Esophagus (tissue), 2 donors: Measurements from ENCODE around the gene TARBP2. TPM values are rescaled to one million over a fixed set of nuclear protein-coding genes. Genes with fewer than 3 reads are reported as not detected.

Experiments
- H3K27ac ChIP-seq, 2 donors: one replicate each; pipeline ENCODE4 v1.5.1; 2013; ENCODE audit warnings: low read depth in 2 of 2, mild to moderate bottlenecking in 2 of 2, inconsistent platforms in 1 of 2, low read length in 1 of 2, moderate library complexity in 1 of 2
- H3K27me3 ChIP-seq, 2 donors: one replicate each; pipeline ENCODE4 v1.6.1; 2013; ENCODE audit warnings: low read length in 2 of 2, control low read depth in 1 of 2, mild to moderate bottlenecking in 1 of 2; ENCODE audit not compliant: insufficient read depth in 2 of 2, control insufficient read depth in 1 of 2
- H3K36me3 ChIP-seq, 2 donors: one replicate each; pipeline ENCODE4 v1.6.1; 2013; ENCODE audit warnings: low read length in 1 of 2; ENCODE audit not compliant: control insufficient read depth in 2 of 2, insufficient read depth in 2 of 2
- H3K4me1 ChIP-seq, 2 donors: one replicate each; pipeline ENCODE4 v1.6.1; 2013; ENCODE audit warnings: low read length in 1 of 2; ENCODE audit not compliant: control insufficient read depth in 2 of 2, insufficient read depth in 2 of 2
- H3K4me3 ChIP-seq, 2 donors: one replicate each; pipeline ENCODE4 v1.5.1; 2013; ENCODE audit warnings: low read length in 2 of 2, mild to moderate bottlenecking in 2 of 2, low read depth in 1 of 2, moderate library complexity in 1 of 2
- H3K9me3 ChIP-seq, 2 donors: one replicate each; pipeline ENCODE4 v1.6.1; 2013; ENCODE audit warnings: mild to moderate bottlenecking in 2 of 2, low read depth in 1 of 2, low read length in 1 of 2, moderate library complexity in 1 of 2; ENCODE audit not compliant: control insufficient read depth in 2 of 2, insufficient read depth in 1 of 2
- WGBS, 2 donors: extraction: QIAGEN DNeasy Blood & Tissue Kit; methylation state at CpG; one replicate each; pipeline ENCODE4 v1.1.7; 2013; 5-methylcytosine and 5-hydroxymethylcytosine counted together
- polyA plus RNA-seq, 2 donors: library from polyadenylated mRNA; stranded (reverse); fragments of 200-250 nt; gene quantifications; one replicate each; pipeline ENCODE4 v1.2.3, GENCODE V29; 2013
- donor health status: healthy with polysubstance abuse.
- donor health status: Bipolar disorder and iron deficiency.

The TARBP2 gene, protein sequence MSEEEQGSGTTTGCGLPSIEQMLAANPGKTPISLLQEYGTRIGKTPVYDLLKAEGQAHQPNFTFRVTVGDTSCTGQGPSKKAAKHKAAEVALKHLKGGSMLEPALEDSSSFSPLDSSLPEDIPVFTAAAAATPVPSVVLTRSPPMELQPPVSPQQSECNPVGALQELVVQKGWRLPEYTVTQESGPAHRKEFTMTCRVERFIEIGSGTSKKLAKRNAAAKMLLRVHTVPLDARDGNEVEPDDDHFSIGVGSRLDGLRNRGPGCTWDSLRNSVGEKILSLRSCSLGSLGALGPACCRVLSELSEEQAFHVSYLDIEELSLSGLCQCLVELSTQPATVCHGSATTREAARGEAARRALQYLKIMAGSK
- polyA plus RNA-seq = 10 to 100 TPM; 20.1 to 24.8 TPM

DNA sequence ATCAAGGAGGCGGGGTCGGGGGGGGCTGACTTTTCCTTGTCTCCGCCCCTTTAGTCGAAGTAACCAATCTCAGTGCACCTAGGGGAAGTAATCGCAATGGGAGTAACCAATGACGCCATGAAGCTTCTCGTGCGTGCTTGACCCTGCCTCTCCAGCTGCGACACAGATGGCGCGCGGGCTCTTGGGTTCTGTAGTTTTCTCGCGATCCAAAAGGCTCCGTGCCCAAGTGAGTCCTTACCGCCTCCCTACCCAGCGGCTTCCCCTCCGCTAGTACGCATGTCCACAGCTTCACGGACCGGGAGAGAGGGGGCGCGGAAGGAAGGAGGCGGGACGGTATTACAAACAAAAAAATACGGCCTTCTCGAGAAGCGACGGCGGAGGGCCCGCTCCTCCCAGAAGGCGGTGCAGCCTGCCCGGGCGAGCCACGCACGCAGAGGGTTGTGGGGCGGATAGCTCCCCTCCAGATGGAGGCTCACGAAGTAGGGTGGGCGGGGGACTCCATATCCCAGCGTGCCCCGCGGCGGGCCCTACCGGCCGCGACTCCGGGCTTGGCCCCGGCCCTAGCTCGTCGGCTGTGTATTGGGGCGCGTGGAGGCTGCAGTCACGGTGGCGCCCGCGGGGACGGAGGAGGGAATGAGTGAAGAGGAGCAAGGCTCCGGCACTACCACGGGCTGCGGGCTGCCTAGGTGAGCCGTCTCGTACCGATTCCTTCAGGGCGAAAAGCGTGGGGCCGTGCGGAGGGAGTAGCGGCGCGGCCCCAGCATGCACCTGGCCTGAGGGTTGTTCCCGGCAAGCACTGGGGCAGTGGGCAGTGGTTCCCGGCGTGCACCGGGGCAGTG lies at the start of gene TARBP2:
Gene TARBP2 (plus strand): TSS at position 508 of the 839 bp plus-strand sequence. CDS start 126 bp downstream, at position 634.
- H3K27me3 ChIP-seq = no peaks in the 10 kb centered on the region
- peak within 1 kb of the TSS; percentile 97 to 100 for H3K27ac ChIP-seq
- peaks cover 0 to 17% of the 10 kb centered on the region in 2 donors for H3K4me1 ChIP-seq
- 0% methylated on average over 69 to 74 of the region's 74 CpGs for WGBS, 2 donors
- H3K36me3 ChIP-seq = peaks cover 4 to 16% of the 10 kb centered on the region in 2 donors
- no peaks in the 10 kb centered on the region for H3K9me3 ChIP-seq
- H3K4me3 ChIP-seq = peak within 1 kb of the TSS; percentile 70 to 81

DNA sequence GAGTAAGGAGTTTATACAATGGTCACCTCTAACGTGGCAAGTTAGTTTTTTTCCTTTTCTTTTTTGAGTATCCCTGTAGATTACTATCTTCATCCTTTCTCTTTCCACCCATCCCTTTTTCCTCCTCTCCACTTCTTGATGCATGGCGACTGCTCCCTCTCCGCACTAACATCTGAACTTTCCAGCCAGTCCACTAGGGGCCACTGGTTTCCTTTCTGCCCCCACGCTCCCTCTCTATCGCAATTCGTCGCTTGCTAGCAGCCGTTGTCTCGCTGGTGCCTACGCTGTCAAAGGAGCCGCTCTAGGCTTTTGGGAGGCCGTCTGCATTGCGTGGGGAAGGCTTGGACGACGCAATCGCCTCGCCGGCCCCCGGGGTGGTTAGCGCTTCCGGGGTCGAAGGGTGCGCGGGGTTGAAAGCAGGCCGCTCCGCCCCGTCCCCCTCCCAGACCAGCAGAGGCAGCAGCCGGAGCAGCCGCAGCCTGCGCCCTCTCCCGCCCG lies 49.4 kb upstream of the TARBP2 start, which contains the start of gene PCBP2:
Gene PCBP2 (plus strand): TSS at position 442 of the 498 bp plus-strand sequence. CDS start 2,699 bp downstream, outside the sequence.
- H3K4me1 ChIP-seq = peaks cover 0 to 3% of the 10 kb centered on the region in 2 donors
- peaks cover 2 to 13% of the 10 kb centered on the region in 2 donors for H3K36me3 ChIP-seq
- H3K27me3 ChIP-seq = no peaks in the 10 kb centered on the region
- H3K4me3 ChIP-seq = peak within 1 kb of the TSS; percentile 81 to 85
- no peaks in the 10 kb centered on the region for H3K9me3 ChIP-seq
- 0% methylated on average over 24 to 31 of the region's 32 CpGs for WGBS, 2 donors
- H3K27ac ChIP-seq = peak within 1 kb of the TSS; percentile 97 to 99

DNA sequence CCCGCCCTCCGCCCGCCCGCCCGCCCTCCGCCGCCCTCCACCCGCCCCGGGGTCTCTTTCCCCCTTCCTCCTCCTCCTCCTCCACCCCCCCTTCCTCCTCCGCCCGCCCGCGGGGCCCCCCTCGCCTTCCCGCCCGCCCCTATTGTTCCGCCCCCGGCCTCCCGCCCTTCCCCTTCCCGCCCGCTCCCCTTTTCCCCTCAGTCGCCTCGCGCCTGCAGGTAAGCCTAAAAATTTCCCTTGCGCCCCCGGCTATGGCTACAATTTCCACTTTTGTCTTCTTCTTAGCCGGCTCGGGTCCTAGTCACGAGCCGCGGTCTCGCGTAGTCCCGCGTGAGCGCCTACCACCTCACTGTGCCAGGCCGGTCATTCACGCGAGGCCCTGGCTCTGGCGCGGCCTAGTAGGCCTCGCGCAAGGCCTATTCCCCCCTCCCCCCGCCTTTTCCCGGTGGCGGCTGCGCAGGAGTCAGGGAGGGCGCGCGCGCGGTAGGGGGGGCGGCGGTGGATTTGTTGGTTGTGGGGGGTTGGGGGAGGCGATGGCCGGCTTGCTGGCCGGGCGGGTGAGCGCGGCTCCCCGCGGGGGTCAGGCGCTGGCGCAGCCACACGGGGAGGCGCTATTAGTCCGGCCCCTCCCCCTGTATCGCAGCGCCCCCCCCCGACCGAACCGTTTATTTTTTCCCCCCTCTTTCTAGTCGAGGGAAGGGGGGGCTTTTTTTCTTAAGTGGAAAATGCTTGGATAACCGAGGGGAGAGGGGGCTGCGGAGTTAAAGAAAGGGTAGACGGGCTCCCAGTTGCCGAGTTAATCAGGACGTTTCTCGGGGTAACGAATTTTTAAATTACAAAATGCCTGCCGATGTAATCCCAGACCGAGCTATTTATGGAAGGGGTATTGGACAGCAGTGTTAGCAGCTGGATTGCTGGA lies 48.7 kb upstream of the TARBP2 start:
- Histone ChIP-seq H3K27ac (peak overlapping the region; percentile 97 to 99), H3K4me1 (peaks cover 0 to 3% of the 10 kb centered on the region in 2 donors), H3K27me3 (no peaks in the 10 kb centered on the region), H3K9me3 (no peaks in the 10 kb centered on the region), H3K36me3 (peaks cover 8 to 16% of the 10 kb centered on the region in 2 donors), H3K4me3 (peak overlapping the region; percentile 81 to 85)
- WGBS, 2 donors = 1% methylated on average over 43 to 69 of the region's 82 CpGs

DNA sequence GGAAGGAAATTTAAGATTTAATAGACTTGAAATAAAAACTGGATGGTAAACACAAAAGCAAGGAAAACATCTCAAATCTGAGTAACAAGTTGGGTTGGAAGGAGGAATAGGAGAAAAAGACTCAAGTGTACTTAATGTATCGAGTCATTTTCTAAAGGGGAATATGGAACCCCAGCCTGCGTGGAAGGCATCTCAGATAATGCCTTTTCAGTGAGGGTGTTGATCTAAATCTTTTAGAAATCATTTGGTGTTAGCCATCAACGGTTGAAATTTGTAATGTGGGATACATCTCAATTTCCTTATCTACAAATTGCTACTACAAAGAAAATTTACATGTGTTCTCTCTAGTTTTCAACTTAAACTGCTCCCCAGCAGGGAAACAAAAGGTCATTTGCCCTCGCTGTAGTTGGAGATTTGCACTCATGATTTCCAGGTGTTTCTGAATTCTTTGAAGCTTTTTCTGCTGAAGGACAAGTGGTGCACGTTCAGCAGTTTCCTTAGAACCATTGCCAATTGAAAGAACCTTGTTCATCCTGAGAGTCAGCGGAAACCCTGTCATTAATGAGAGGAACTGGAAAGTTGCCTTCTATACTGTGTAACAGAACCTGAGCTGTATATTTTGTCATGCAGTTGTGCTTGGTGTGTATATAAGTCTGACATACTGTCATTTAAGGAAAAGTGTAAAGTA lies 47.0 kb upstream of the TARBP2 start:
- Histone ChIP-seq H3K36me3 (peaks cover 8 to 23% of the 10 kb centered on the region in 2 donors), H3K9me3 (no peaks in the 10 kb centered on the region), H3K4me3 (peak overlapping the region in 1 of 2 donors; percentile 85), H3K27ac (no peak overlapping the region), H3K27me3 (no peaks in the 10 kb centered on the region), H3K4me1 (peaks cover 0 to 3% of the 10 kb centered on the region in 2 donors)
- WGBS, 2 donors = 17 to 19% methylated on average over 6 of the region's 6 CpGs

DNA sequence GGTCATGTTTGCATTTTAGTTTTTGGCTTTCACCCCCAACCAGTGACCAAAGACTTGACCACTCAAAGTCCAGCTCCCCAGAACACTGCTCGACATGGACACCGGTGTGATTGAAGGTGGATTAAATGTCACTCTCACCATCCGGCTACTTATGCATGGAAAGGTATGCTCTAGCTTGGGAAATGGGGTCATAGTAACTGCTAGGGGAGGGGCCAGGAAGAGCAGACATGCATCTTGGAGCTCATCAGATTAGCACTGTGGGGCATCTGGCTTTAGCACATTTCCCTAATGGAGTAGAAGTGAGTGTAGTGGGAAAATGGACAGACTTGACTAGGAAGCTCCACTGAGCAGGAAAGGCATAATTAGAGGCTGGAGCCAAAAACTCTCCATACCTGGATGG lies 46.4 kb upstream of the TARBP2 start:
- WGBS, 2 donors = 53 to 65% methylated on average over 3 of the region's 3 CpGs
- H3K27ac ChIP-seq = no peak overlapping the region
- peak overlapping the region in 1 of 2 donors; percentile 11 for H3K4me3 ChIP-seq
- H3K9me3 ChIP-seq = no peaks in the 10 kb centered on the region
- H3K27me3 ChIP-seq = no peaks in the 10 kb centered on the region
- H3K36me3 ChIP-seq = peaks cover 8 to 26% of the 10 kb centered on the region in 2 donors
- peaks cover 0 to 3% of the 10 kb centered on the region in 2 donors for H3K4me1 ChIP-seq

DNA sequence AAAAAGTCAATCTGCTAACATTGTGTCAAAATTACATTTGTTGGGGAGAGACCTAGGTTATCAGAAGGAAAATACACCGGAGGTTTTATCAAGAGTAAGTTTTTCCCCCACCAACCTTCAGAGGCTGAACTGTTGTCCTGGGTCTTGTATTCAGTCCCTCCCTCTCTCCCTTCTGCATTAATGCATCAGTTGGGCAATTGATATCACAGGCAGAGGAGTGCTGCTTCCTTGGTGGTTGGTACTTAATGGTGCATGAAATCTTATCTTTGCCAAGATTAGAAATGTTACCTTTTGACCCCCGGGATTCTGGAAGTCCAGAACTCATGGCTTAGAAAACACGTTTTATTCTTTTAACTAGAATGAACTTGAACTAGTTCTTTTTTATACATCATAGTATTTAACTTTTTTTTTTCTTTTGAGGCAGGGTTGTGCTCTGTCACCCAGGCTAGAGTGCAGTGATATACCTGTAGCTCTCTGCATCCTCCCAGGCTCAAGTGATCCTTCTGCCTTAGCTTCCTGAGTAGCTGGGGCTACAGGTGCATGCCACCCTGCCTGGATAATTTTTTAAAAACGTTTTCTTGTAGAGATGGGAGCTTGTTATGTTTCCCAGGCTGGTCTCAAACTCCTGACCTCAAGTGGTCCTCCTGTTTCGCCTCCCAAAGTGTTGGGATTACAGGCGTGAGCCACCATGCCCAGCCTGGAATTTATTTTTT lies 44.3 kb upstream of the TARBP2 start:
- WGBS, 2 donors = 69% methylated on average over 6 of the region's 6 CpGs
- Histone ChIP-seq H3K4me1 (peaks cover 0 to 3% of the 10 kb centered on the region in 2 donors), H3K27ac (no peak overlapping the region), H3K27me3 (no peaks in the 10 kb centered on the region), H3K36me3 (peaks cover 8 to 42% of the 10 kb centered on the region in 2 donors), H3K9me3 (no peaks in the 10 kb centered on the region), H3K4me3 (no peak overlapping the region)

DNA sequence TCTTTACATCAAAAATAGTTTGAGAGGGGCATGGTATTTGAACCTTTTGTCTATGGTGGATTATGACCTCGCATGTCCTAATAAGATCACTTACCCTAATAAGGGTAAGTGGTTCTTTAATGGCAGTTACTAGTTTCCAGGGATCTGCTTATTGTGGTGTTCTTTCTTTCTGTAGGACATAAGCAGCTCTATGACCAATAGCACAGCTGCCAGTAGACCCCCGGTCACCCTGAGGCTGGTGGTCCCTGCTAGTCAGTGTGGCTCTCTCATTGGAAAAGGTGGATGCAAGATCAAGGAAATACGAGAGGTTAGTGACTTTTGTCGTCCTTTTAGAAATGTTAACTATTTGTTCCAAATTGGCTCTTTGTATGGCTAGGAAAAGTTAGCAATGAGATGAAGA lies 42.0 kb upstream of the TARBP2 start:
- H3K36me3 ChIP-seq = peaks cover 8 to 52% of the 10 kb centered on the region in 2 donors
- H3K27ac ChIP-seq = no peak overlapping the region
- 69 to 76% methylated on average over 4 of the region's 4 CpGs for WGBS, 2 donors
- peaks cover 0 to 3% of the 10 kb centered on the region in 2 donors for H3K4me1 ChIP-seq
- no peak overlapping the region for H3K4me3 ChIP-seq
- no peaks in the 10 kb centered on the region for H3K9me3 ChIP-seq
- H3K27me3 ChIP-seq = no peaks in the 10 kb centered on the region

DNA sequence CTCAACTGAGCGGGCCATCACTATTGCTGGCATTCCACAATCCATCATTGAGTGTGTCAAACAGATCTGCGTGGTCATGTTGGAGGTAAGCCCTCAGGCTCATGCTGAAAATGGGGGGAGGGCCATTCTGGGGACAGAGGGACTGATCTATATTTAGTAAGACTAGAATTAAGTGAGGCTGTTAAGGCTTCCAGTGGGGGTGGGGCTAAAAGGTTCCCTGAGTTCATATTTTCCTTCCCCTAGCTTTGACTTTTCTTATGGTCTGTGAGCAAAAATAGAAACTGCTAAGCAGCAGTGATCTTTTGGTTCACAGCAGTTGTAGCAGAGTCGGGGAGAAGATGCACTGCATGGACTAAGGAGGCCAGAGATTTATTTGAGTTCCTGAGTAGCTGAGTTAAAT lies 40.0 kb upstream of the TARBP2 start:
- Histone ChIP-seq H3K27ac (no peak overlapping the region), H3K4me3 (no peak overlapping the region), H3K4me1 (no peaks in the 10 kb centered on the region), H3K27me3 (no peaks in the 10 kb centered on the region), H3K36me3 (peaks cover 20 to 47% of the 10 kb centered on the region in 2 donors), H3K9me3 (no peaks in the 10 kb centered on the region)
- 61 to 73% methylated on average over 3 of the region's 3 CpGs for WGBS, 2 donors
